K562 (cell line): ENCODE data around the gene PNP. TPM values are rescaled to one million over a fixed set of nuclear protein-coding genes. Genes with fewer than 3 reads are reported as not detected.

Experiments used
- ATAC-seq: fragments of 200-7000 bp; cut with Tn5 transposase; 3 replicates; pipeline ENCODE4 v1.9.1; 2020; ENCODE audit warnings: moderate library complexity
- BruUV-seq: library from RNA; stranded (reverse); fragments of 400-500 nt; replicated peaks from 2 replicates; lab custom pipeline; 2021; lab: Mats Ljungman, UMichigan
- CTCF ChIA-PET: fragments of 300-600 bp; formaldehyde crosslinking; extraction: SDS; loops from one replicate; lab custom pipeline; 2021; ENCODE audit warnings: low intra/inter-chr PET ratio; lab: Yijun Ruan, JAX
- POLR2A ChIA-PET: fragments of 300-600, 350-650 bp; sonication (Branson Sonifier 250); formaldehyde crosslinking; extraction: SDS; loops from one replicate; lab custom pipeline; 2021; ENCODE audit warnings: antibody characterized with exemption, inconsistent platforms; lab: Yijun Ruan, JAX
- DNase-seq, 4 experiments: peaks; one replicate each; pipeline versions ENCODE4 v3.0.0 to v3.0.0-alpha.2; 2011 to 2018; ENCODE audit warnings: low spot score in 3 of 4, mixed read lengths in 3 of 4; ENCODE audit errors: extremely low read depth in 1 of 4
- FAIRE-seq: peaks from 2 replicates; lab custom pipeline; 2011; peaks lifted over from hg19 to GRCh38; lab: Jason Lieb, UNC
- H2AFZ ChIP-seq: 2 replicates; pipeline ENCODE4 v1.6.0; 2011; ENCODE audit warnings: low read depth, low read length, control low read depth, inconsistent platforms
- H3K27ac ChIP-seq: fragments of 200-600 bp; 3 replicates; pipeline ENCODE4 v1.8.0; 2011; ENCODE audit warnings: low read depth, mild to moderate bottlenecking, control low read depth, inconsistent platforms, low read length, moderate library complexity, mixed read lengths; ENCODE audit errors: extremely low read depth
- H3K27me3 ChIP-seq, 2 experiments: fragments of 300-600 bp in 1 of 2; 2 replicates in 1 of 2; 3 replicates in 1 of 2; pipeline versions ENCODE4 v1.6.0 to v1.8.0; 2011; ENCODE audit warnings: inconsistent platforms in 2 of 2, low read length in 2 of 2, mild to moderate bottlenecking in 1 of 2, mixed read lengths in 1 of 2, moderate library complexity in 1 of 2; ENCODE audit not compliant: control insufficient read depth in 2 of 2, insufficient read depth in 2 of 2
- H3K36me3 ChIP-seq: fragments of 300-600 bp; 3 replicates; pipeline ENCODE4 v1.8.0; 2011; ENCODE audit warnings: mild to moderate bottlenecking, low read length, inconsistent platforms; ENCODE audit not compliant: control insufficient read depth, insufficient read depth
- H3K4me1 ChIP-seq, 2 experiments: fragments of 200-600 bp in 1 of 2; replicated peaks in 1 of 2; 2 replicates in 1 of 2; 3 replicates in 1 of 2; pipeline versions ENCODE4 v1.5.1 to v1.8.0; 2011; ENCODE audit warnings: inconsistent platforms in 2 of 2, low read length in 2 of 2, mild to moderate bottlenecking in 1 of 2, mixed read lengths in 1 of 2, moderate library complexity in 1 of 2; ENCODE audit not compliant: control insufficient read depth in 2 of 2, insufficient read depth in 2 of 2
- H3K4me2 ChIP-seq: 2 replicates; pipeline ENCODE4 v1.6.1; 2011; ENCODE audit warnings: low read length, control low read depth, inconsistent platforms, mixed read lengths; ENCODE audit not compliant: insufficient read depth
- H3K4me3 ChIP-seq: fragments of 200-600 bp; sonication (generic), shearing (Covaris generic); 2 replicates; pipeline ENCODE4 v1.5.1; 2016; ENCODE audit warnings: control low read depth, inconsistent platforms
- H3K79me2 ChIP-seq: fragments of 200-600 bp; 3 replicates; pipeline ENCODE4 v1.8.0; 2011; ENCODE audit warnings: low read length, inconsistent platforms; ENCODE audit not compliant: control insufficient read depth, insufficient read depth
- H3K9ac ChIP-seq, 2 experiments: 2 replicates each; pipeline versions ENCODE4 v1.6.0 to v1.6.1; 2011; ENCODE audit warnings: low read depth in 2 of 2, low read length in 2 of 2, control low read depth in 1 of 2, inconsistent platforms in 1 of 2, mild to moderate bottlenecking in 1 of 2, mixed read lengths in 1 of 2; ENCODE audit not compliant: insufficient read depth in 1 of 2
- H3K9me1 ChIP-seq: one replicate; pipeline ENCODE4 v1.6.0; 2011; ENCODE audit warnings: inconsistent platforms, mild to moderate bottlenecking, low read length, moderate library complexity; ENCODE audit not compliant: control insufficient read depth, insufficient read depth
- H3K9me3 ChIP-seq: replicated peaks from 2 replicates; pipeline ENCODE4 v1.5.1; 2011; ENCODE audit warnings: low read depth, low read length, inconsistent platforms; ENCODE audit not compliant: control insufficient read depth, insufficient read depth
- H4K20me1 ChIP-seq: replicated peaks from 2 replicates; pipeline ENCODE4 v1.6.1; 2011; ENCODE audit warnings: low read length, inconsistent platforms, mixed read lengths; ENCODE audit not compliant: control insufficient read depth, insufficient read depth
- BCLAF1 ChIP-seq, 2 experiments: fragments of 450-650 bp in 1 of 2; IDR thresholded peaks; 2 replicates each; pipeline ENCODE4 v1.6.1; 2011 to 2017; ENCODE audit warnings: low read depth in 2 of 2, antibody characterized with exemption in 1 of 2, borderline replicate concordance in 1 of 2, low read length in 1 of 2, mild to moderate bottlenecking in 1 of 2, mixed read lengths in 1 of 2; ENCODE audit not compliant: control insufficient read depth in 1 of 2
- BRD9 ChIP-seq: fragments of 450-650 bp; IDR thresholded peaks from 2 replicates; pipeline ENCODE4 v1.6.1; 2018; ENCODE audit warnings: low read depth; ENCODE audit not compliant: partially characterized antibody
- ESRRB ChIP-seq: fragments of 250-450 bp; sonication (Bioruptor Pico); IDR thresholded peaks from 2 replicates; pipeline ENCODE4 v1.5.0; 2020; ENCODE audit warnings: mild to moderate bottlenecking, moderate library complexity, borderline replicate concordance
- GTF2B ChIP-seq: IDR thresholded peaks from 2 replicates; pipeline ENCODE4 v1.6.1; 2011; ENCODE audit not compliant: insufficient read length; ENCODE audit errors: extremely low read depth
- MCM7 ChIP-seq, 2 experiments: fragments of 450-650 bp; IDR thresholded peaks; 2 replicates each; pipeline ENCODE4 v1.6.1; 2016 to 2018
- NCOR1 ChIP-seq: fragments of 450-650 bp; IDR thresholded peaks from 2 replicates; pipeline ENCODE4 v1.6.1; 2016; ENCODE audit warnings: mild to moderate bottlenecking, moderate library complexity
- PML ChIP-seq: IDR thresholded peaks from 2 replicates; pipeline ENCODE4 v1.6.1; 2012; ENCODE audit warnings: low read length, inconsistent platforms
- PYGO2 ChIP-seq: fragments of 450-650 bp; IDR thresholded peaks from 2 replicates; pipeline ENCODE4 v1.6.1; 2016; ENCODE audit warnings: mild to moderate bottlenecking, missing genetic modification characterization, moderate library complexity, missing compliant biosample characterization
- RBBP5 ChIP-seq: fragments of 200-600 bp; sonication (generic); IDR thresholded peaks from 2 replicates; pipeline ENCODE4 v1.6.1; 2012; ENCODE audit warnings: borderline replicate concordance, mild to moderate bottlenecking, low read length, control low read depth, inconsistent platforms; ENCODE audit not compliant: insufficient read depth, poor library complexity, severe bottlenecking
- RBM14 ChIP-seq: fragments of 200-400 bp; formaldehyde crosslinking; IDR thresholded peaks from 2 replicates; pipeline ENCODE4 v1.6.1; 2018; ENCODE audit warnings: low read depth, mild to moderate bottlenecking, low read length, moderate library complexity, borderline replicate concordance; ENCODE audit not compliant: insufficient read depth
- SIN3A ChIP-seq, 2 experiments: fragments of 150-350 bp in 1 of 2; IDR thresholded peaks; 2 replicates each; pipeline ENCODE4 v1.6.1; 2011 to 2016; ENCODE audit warnings: borderline replicate concordance in 2 of 2, low read depth in 2 of 2, low read length in 2 of 2, mild to moderate bottlenecking in 2 of 2, moderate library complexity in 2 of 2; ENCODE audit not compliant: control insufficient read depth in 1 of 2
- SMARCB1 ChIP-seq: IDR thresholded peaks from 2 replicates; pipeline ENCODE4 v1.6.1; 2011; ENCODE audit warnings: improper control_type of control experiment, low read depth; ENCODE audit not compliant: insufficient read length
- SOX6 ChIP-seq: fragments of 450-650 bp; IDR thresholded peaks from 2 replicates; pipeline ENCODE4 v1.6.1; 2014; ENCODE audit warnings: mild to moderate bottlenecking
- SPI1 ChIP-seq: IDR thresholded peaks from 2 replicates; pipeline ENCODE4 v1.6.1; 2011; ENCODE audit warnings: low read depth, low read length, control low read depth, borderline replicate concordance
- SRSF7 ChIP-seq: fragments of 200-400 bp; formaldehyde crosslinking; optimal IDR thresholded peaks from 2 replicates; pipeline ENCODE3; 2017; ENCODE audit warnings: mild to moderate bottlenecking, low read depth, low read length
- ZNF143 ChIP-seq: sonication (generic); formaldehyde crosslinking; IDR thresholded peaks from 2 replicates; pipeline ENCODE4 v1.9.0; 2022; ENCODE audit warnings: mild to moderate bottlenecking, missing genetic modification reagents
- ZNF316 ChIP-seq: fragments of 450-650 bp; IDR thresholded peaks from 2 replicates; pipeline ENCODE4 v1.6.1; 2016
- ZNF780A ChIP-seq: fragments of 250-450 bp; sonication (Bioruptor Pico); IDR thresholded peaks from 2 replicates; pipeline ENCODE4 v1.5.0; 2021; ENCODE audit warnings: mild to moderate bottlenecking
- WGBS: fragments of 100-300 bp; shearing (Covaris generic); methylation state at CpG from one replicate; pipeline ENCODE4 v1.1.6; 2016; ENCODE audit warnings: low coverage, mixed read lengths; ENCODE audit not compliant: insufficient coverage; ENCODE audit errors: missing lambda C conversion rate; 5-methylcytosine and 5-hydroxymethylcytosine counted together
- in situ Hi-C: fragments of 300-500 bp; cut with MboI; formaldehyde crosslinking; loops from 4 replicates; pipeline ENCODE4 v1.15.0; 2018; ENCODE audit warnings: inconsistent platforms, mixed read lengths
- intact Hi-C: fragments of 100-400 bp; cut with micrococcal nuclease; formaldehyde crosslinking; loops from 2 replicates; pipeline ENCODE4 v1.14.2; 2022
- polyA plus RNA-seq, 8 experiments: library from polyadenylated mRNA; depleted of rRNA in 4 of 8; stranded (reverse) in 5 of 8; unstranded in 3 of 8; fragments of >200 nt; fragmentation: Nextera tagmentation in 2 of 8; fragmentation: Illumina TruSeq in 1 of 8; extraction: Ambion mirVana in 2 of 8; extraction: Trizol in 1 of 8; gene quantifications; 2 replicates each; pipeline versions ENCODE4 v1.2.1 to v1.2.3, GENCODE V29; 2011 to 2014; ENCODE audit warnings: inconsistent platforms in 1 of 8, missing spikeins in 1 of 8
- total RNA-seq, 7 experiments: library from RNA; depleted of rRNA in 6 of 7; stranded (reverse); fragments of >200 nt in 6 of 7; fragmentation: Illumina TruSeq in 2 of 7; extraction: Trizol in 2 of 7; gene quantifications; 2 replicates each; pipeline versions ENCODE4 v1.2.1 to v1.2.3, GENCODE V29; 2011 to 2021; ENCODE audit warnings: low replicate concordance in 1 of 7

Gene PNP
- total and polyA plus RNA-seq, 9 of the 15 experiments (the other 6 are each of a cell fraction or from before 2014, with no cell fraction given), result 92.5 to 288 (median 137) TPM

- 0% methylated on average over 1 of the region's 1 CpG for WGBS
- Histone ChIP-seq H4K20me1 (0 out of 2 replicates have a peak, but pooled peaks cover 3% of the 10 kb centered on the region), H3K9ac (peak overlapping the region in 1 of 2 experiments; percentile 15; a peak in 1 of 4 replicates), H3K27ac (peak overlapping the region; percentile 26; the same call in 2 of the 3 replicates), H3K4me2 (peak overlapping the region; percentile 20; the same call in 1 of the 2 replicates), H3K4me1 (peaks cover 13 to 41% of the 10 kb centered on the region in 2 experiments; a peak in 4 of 5 replicates), H2AFZ (no peak overlapping the region), H3K9me3 (no peaks in the 10 kb centered on the region), H3K27me3 (no peaks in the 10 kb centered on the region), H3K4me3 (no peak overlapping the region), H3K79me2 (peaks cover 14% of the 10 kb centered on the region), H3K36me3 (peaks cover 65% of the 10 kb centered on the region), H3K9me1 (no peaks in the 10 kb centered on the region)
- intact Hi-C loops, result no loop called here
- POLR2A ChIA-PET, result interaction anchor here (0.8 to 3.2 kb wide), 4 partner anchors 11 to 150 kb away, joined by 3 to 13 read pairs (median 4); partner anchors contain the start of genes APEX1, OSGEP and PIP4P1
- CTCF ChIA-PET, result no interaction called here
- in situ Hi-C loops, result no loop called here
- no TSS peak for BruUV-seq
- DNase-seq, result peak in 2 of 4 experiments; percentile 51 to 76
- peak; percentile 70 for ATAC-seq
- peak; percentile 88 for FAIRE-seq
- TF ChIP-seq SMARCB1 (no peak), RBBP5 (no peak), RBM14 (no peak), BRD9 (no peak), SOX6 (peak; percentile 52), MCM7 (IDR thresholded peaks at IDR 0.05) (no peak), ZNF316 (no peak), SRSF7 (no peak), NCOR1 (peak; percentile 56; the same call in 1 of the 2 replicates), SIN3A (IDR thresholded peaks at IDR 0.05; ENCODE audit: borderline replicate concordance in 2 of 2, control insufficient read depth in 1 of 2, low read depth in 2 of 2, low read length in 2 of 2) (0 out of 4 replicates have a peak, but pooled peaks of 1 of the 2 experiments have one; percentile 28), ESRRB (no peak), GTF2B (no peak), PML (no peak), ZNF780A (CRISPR knock-in tag) (no peak), BCLAF1 (IDR thresholded peaks at IDR 0.05; ENCODE audit: borderline replicate concordance in 1 of 2, control insufficient read depth in 1 of 2, low read depth in 2 of 2, low read length in 1 of 2) (no peak), SPI1 (0 out of 2 replicates have a peak, but pooled peaks have one; percentile 18), ZNF143 (CRISPR knock-in tag) (no peak), PYGO2 (tag) (no peak)
Measured at GRCh38 chr14:20477211-20477876, 8.1 kb downstream of the PNP start.
